Right lobe of liver (tissue), 4 donors: Measurements from ENCODE around the gene ALDH7A1.

Experiments
- POLR2A ChIP-seq: fragments of 450-650 bp; IDR thresholded peaks from one replicate; pipeline ENCODE4 v1.6.1; 2017; ENCODE audit warnings: antibody characterized with exemption, mild to moderate bottlenecking
- TF ChIP-seq, protein P1 (sequence below), 4 donors: fragments of 200-600 bp in 3 of 4; fragments of 450-650 bp in 1 of 4; IDR thresholded peaks; one replicate each; pipeline versions ENCODE4 v1.5.1 to v1.8.0; 2016 to 2022; ENCODE audit warnings: antibody characterized with exemption in 4 of 4, mild to moderate bottlenecking in 2 of 4
- donor health status: DM: no; HTN: no; CAD: no.
- donor health status: DM: no; HTN: no; CAD: no.
- donor health status: DM: no; HTN: yes; CAD: no.

DNA sequence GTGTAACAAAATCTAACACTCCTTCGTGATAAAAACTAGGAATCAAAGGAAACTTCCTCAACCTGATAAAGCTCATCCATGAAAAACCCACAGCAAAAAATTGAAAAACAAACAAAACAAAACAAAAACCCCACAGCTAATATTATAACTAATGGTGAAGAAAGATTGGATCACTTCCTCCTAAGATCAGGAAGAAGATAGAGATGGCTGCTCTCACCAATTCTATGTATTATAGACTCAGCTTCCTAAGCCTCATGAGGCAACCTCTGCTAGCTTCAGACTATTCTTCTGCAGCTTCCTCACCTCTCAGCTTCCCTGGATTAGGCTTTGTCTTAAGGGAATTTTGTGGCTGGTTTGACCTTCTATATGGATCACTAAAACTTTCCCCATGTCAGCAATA, 45.8 kb upstream of the ALDH7A1 start:
- no peak for TF ChIP-seq POLR2A
- TF ChIP-seq, protein P1, sequence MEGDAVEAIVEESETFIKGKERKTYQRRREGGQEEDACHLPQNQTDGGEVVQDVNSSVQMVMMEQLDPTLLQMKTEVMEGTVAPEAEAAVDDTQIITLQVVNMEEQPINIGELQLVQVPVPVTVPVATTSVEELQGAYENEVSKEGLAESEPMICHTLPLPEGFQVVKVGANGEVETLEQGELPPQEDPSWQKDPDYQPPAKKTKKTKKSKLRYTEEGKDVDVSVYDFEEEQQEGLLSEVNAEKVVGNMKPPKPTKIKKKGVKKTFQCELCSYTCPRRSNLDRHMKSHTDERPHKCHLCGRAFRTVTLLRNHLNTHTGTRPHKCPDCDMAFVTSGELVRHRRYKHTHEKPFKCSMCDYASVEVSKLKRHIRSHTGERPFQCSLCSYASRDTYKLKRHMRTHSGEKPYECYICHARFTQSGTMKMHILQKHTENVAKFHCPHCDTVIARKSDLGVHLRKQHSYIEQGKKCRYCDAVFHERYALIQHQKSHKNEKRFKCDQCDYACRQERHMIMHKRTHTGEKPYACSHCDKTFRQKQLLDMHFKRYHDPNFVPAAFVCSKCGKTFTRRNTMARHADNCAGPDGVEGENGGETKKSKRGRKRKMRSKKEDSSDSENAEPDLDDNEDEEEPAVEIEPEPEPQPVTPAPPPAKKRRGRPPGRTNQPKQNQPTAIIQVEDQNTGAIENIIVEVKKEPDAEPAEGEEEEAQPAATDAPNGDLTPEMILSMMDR (IDR thresholded peaks at IDR 0.05) = no peak
